Muscle of back (tissue), 11 donors: Measurements from ENCODE around the gene IRF6. TPM values are rescaled to one million over a fixed set of nuclear protein-coding genes. Genes with fewer than 3 reads are reported as not detected.

Source experiments
- DNase-seq, 3 donors: peaks; one replicate each; pipeline versions ENCODE4 v3.0.0 to v3.0.0-alpha.2; 2013
- polyA plus RNA-seq, 10 donors: library from polyadenylated mRNA; unstranded; fragments of 120-200 nt; gene quantifications; one replicate each; pipeline ENCODE4 v1.2.1, GENCODE V29; 2013; ENCODE audit not compliant: insufficient read length in 10 of 10

The IRF6 gene
- polyA plus RNA-seq, 10 donors: 0.43 to 11.3 (median 0.73) TPM

GRCh38 chr1:209825591-209826434, 19.9 kb upstream of the IRF6 start:
- no peak for DNase-seq

- peak; percentile 27 to 59 (median 56) for DNase-seq
These were observed 17.4 kb upstream of the IRF6 start for GRCh38 chr1:209823143-209824041.

GRCh38 chr1:209822706-209823105, 16.8 kb upstream of the IRF6 start:
- no peak for DNase-seq

- no peak for DNase-seq
These were observed 15.0 kb upstream of the IRF6 start for GRCh38 chr1:209820986-209821385.

GRCh38 chr1:209819058-209819457, 13.1 kb upstream of the IRF6 start:
- no peak for DNase-seq

GRCh38 chr1:209817691-209818090, 11.7 kb upstream of the IRF6 start:
- DNase-seq: no peak

GRCh38 chr1:209816923-209817322, 11.0 kb upstream of the IRF6 start:
- no peak for DNase-seq

- DNase-seq: no peak
These were observed 10.0 kb upstream of the IRF6 start for GRCh38 chr1:209815931-209816341.

- no peak for DNase-seq
These were observed 9.5 kb upstream of the IRF6 start for GRCh38 chr1:209815490-209815889.

- no peak for DNase-seq
These were observed 8.0 kb upstream of the IRF6 start for GRCh38 chr1:209813902-209814301.

GRCh38 chr1:209810783-209811182, 4.8 kb upstream of the IRF6 start:
- no peak for DNase-seq

- no peak for DNase-seq
These were observed 3.7 kb upstream of the IRF6 start for GRCh38 chr1:209809611-209810010.

- DNase-seq: peak in 2 of 3 donors; percentile 41 to 79
These were observed 2.2 kb upstream of the IRF6 start for GRCh38 chr1:209808059-209808581.

- DNase-seq: no peak
These were observed 1.6 kb upstream of the IRF6 start for GRCh38 chr1:209807509-209807908.

- no peak for DNase-seq
These were observed 581 bp downstream of the IRF6 start for GRCh38 chr1:209805341-209805781.

GRCh38 chr1:209803568-209803967, 2.4 kb downstream of the IRF6 start:
- DNase-seq: no peak

- no peak for DNase-seq
These were observed 3.2 kb downstream of the IRF6 start for GRCh38 chr1:209802780-209803152.

GRCh38 chr1:209802117-209802779, 3.7 kb downstream of the IRF6 start:
- DNase-seq: no peak

- DNase-seq: peak in 2 of 3 donors; percentile 69 to 78
These were observed 4.7 kb downstream of the IRF6 start for GRCh38 chr1:209800984-209801834.

- no peak for DNase-seq
These were observed 7.8 kb downstream of the IRF6 start for GRCh38 chr1:209797978-209798639.
